Epidermal melanocyte (primary cell): ENCODE results near the gene TSPAN10.

Source experiments
- DNase-seq: peaks from one replicate; pipeline ENCODE4 v3.0.0; 2011; ENCODE audit warnings: low spot score; ENCODE audit not compliant: insufficient read length

The TSPAN10 gene

DNA sequence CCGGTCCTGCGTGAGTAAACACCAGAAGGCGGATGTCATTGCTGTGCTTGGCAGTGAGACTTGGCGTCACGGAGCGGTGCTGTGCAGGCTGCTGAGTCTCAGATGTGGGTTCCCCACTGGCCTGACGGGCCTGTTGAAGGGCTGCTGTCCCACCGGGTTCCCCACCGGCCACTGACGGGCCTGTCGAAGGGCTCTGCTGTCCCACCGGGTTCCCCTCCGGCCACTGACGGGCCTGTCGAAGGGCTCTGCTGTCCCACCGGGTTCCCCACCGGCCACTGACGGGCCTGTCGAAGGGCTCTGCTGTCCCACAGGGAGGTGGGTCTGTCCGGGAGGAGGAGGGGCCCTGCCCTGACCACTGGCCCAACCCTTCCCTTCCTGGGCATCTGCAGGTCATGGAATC, 49.6 kb downstream of the TSPAN10 start:
- DNase-seq: no peak

DNA sequence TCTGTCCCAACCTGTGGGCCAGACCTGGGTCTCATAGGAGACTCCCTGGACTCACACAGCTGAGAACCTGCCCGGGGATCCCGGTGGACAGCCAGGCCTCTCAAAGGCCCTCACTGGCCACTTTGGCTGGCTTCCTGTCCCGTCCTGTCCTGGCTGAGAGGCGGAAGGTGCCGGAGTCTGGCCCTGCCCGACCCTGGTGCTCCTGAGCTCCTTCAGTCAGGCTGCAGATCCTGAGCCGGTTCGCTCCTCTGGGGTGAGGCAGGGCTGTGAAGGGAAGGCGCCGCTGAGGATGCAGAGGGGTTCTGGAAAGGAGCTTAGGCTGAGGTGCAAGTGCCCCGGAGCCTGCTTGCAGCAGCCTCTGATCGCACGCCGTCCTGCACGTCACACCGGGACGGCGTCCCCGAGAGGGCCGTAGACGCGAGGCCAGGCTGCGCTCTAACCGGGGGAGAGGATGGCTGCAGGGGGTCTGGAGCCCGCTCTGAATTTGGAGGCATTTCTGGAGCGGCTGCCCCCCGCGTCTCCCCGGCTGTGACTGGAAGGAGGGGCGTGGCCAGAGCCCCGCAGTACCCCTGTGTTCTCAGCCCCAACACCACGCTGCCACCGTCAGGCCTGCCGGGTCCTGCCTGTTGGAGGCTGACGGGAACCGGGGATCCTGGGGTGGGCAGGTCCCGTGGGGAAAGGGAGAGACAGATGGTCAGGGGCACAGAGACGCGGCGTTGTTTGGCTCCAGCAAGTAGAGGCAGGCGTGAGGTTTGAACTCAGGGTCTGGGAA, 51.0 kb downstream of the TSPAN10 start:
- DNase-seq: no peak

GRCh38 chr17:81688616-81689015, 51.6 kb downstream of the TSPAN10 start:
- no peak for DNase-seq

DNA sequence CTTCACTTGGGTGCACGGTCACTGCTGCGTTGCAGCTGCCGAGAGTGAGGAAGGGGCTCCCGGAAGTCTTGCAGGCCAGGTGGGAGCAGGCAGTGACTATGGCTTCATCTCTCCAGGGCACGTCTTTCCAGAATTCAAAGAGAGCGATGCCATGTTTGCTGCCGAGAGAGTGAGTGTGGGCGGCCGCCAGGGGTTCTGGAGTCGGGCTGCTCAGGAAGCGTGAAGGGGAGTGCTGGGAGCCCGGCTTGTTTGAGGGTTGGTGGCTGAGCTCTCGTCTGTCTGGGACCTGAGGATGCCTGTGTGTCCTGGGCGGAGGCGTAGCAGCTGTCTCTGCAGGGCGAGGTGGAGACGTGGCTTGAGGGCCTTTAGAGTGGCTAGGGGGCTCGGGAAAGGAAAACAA, 53.1 kb downstream of the TSPAN10 start:
- peak; percentile 11 for DNase-seq

GRCh38 chr17:81690549-81690948, 53.6 kb downstream of the TSPAN10 start:
- no peak for DNase-seq

- peak; percentile 9 for DNase-seq
Measured at GRCh38 chr17:81691196-81691595, 54.2 kb downstream of the TSPAN10 start.

DNA sequence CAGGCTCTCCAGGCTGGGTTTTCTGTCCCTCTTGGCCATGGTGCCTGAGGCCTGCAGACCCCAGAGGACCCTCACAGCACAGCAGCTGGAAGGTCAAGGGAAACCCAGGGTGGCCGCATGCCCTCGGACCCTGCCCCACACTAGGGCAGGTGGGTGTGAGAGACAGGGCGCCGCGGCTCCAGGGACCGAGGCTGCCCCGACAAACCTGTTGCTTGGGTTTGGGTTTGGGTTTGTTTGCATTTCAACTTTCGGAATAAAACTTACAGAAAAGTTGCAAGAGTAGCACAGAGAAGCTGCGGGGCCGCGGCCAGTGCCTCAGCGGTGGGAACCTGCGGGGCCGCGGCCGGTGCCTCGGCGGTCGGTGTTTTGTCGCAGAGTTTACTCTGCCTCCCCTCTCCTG, 54.6 kb downstream of the TSPAN10 start:
- DNase-seq: no peak

- no peak for DNase-seq
Measured at GRCh38 chr17:81693509-81694210, 56.7 kb downstream of the TSPAN10 start.

DNA sequence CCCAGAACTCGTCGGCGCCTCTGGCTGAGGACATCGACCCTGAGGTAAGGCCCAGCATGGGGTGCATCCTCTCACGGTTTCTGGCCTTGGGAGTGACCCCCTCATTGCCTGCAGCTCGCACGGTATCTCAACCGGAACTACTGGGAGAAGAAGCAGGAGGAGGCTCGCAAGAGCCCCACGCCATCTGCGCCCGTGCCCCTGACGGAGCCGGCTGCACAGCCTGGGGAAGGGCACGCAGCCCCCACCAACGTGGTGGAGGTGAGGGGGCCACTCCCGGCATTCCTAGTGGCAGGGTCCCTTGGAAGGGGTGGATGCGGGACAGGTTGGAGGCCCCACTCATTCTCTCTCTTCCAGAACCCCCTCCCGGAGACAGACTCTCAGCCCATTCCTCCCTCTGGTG, 57.8 kb downstream of the TSPAN10 start:
- DNase-seq: no peak

DNA sequence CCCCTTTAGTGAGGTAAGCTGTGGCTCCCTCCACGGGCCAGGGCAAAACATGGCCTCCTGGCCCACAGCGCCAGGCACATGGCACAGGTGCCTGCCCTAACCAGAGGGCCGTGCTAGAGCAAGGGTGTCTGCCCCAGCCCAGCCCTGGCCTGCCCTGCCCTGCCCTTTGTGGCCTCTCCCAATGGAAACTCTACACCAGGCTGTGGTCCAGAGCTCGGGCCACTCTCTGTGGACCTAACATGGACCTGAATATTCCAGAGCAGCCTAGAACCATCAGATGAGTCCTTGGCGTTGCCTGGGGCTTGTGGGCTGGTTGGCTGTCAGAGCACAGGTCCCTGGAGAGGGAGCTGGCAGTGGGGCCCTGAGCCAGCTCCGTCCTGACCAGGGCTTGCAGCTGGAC, 58.2 kb downstream of the TSPAN10 start:
- no peak for DNase-seq

DNA sequence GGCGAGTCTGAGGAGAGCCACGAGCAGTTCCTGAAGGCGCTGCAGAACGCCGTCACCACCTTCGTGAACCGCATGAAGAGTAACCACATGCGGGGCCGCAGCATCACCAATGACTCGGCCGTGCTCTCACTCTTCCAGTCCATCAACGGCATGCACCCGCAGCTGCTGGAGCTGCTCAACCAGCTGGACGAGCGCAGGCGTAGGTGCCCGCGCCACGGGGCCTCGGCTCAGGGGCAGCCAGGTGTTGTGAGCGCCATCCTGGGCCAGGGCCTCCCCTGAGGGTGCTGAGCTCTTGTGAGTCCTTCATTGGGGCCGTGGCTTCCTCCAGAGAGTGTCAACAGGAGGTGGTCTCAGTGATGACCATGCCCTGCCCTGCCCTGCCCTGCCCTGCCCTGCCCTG, 58.8 kb downstream of the TSPAN10 start:
- no peak for DNase-seq

DNA sequence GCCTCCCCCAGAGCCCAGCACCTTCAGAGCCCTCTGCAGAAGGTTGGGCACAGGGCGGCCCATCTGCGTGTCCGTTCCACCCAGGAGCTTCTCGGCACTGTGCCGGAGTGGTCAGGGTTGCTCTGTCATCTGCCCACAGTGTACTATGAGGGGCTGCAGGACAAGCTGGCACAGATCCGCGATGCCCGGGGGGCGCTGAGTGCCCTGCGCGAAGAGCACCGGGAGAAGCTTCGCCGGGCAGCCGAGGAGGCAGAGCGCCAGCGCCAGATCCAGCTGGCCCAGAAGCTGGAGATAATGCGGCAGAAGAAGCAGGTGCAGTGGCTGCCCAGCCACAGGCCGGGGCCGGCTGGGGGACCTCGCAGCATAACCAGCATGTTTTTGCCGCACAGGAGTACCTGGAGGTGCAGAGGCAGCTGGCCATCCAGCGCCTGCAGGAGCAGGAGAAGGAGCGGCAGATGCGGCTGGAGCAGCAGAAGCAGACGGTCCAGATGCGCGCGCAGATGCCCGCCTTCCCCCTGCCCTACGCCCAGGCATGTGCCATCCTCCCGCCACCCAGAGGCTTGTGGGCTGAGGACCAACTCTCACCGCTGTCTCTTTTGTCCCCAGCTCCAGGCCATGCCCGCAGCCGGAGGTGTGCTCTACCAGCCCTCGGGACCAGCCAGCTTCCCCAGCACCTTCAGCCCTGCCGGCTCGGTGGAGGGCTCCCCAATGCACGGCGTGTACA, 59.4 kb downstream of the TSPAN10 start:
- no peak for DNase-seq

DNA sequence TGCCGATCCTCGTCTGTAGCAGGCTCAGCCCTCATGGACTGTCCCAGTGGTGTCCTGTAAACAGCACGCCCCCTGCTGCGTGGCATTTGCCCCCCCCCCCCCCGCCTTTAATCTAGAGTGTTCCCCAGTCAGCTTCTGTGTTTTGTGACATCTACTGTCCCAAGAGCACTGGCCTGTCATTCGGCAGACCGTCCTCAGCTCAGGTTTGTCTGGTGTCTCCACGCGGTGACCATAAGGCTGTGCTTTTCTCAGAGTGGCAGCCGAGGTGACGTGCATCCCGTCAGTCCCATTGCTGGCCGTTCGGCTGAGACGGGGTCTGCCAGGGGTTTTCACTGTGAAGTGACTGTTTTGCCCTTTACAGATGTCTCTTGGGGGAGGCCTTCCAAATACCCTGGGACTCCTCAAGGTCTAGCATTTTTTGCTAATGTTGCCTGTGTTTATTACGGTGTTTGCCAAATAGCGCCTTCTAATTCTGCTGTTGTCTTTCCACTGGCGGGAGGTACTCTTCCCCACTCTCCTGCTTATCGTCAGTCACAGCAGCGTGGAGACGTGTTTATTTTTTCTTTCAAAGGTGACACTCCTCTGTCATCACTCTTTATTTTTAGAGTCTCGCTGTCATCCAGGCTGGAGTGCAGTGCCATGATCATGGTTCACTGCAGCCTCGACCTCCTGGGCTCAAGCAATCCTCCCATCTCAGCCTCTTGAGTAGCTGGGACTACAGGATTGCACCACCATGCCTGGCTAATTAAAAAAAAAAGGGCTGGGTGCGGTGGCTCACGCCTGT, 60.5 kb downstream of the TSPAN10 start:
- DNase-seq: no peak
